GM18520 (cell line): ENCODE measurements around the gene RNF103.
A peak's percentile ranks its signal among the peaks of the same experiment; 100 is the strongest.
"Not testable (repeated sequence)": the region's sequence is repeated elsewhere in the genome, so short reads cannot be mapped to it uniquely, and the experiment has no call there.

Source experiments
- ATAC-seq: cut with Tn5 transposase; IDR thresholded peaks from one replicate; pipeline ENCODE4 v1.9.1; 2021; ENCODE audit not compliant: unreplicated experiment

RNF103 gene, protein sequence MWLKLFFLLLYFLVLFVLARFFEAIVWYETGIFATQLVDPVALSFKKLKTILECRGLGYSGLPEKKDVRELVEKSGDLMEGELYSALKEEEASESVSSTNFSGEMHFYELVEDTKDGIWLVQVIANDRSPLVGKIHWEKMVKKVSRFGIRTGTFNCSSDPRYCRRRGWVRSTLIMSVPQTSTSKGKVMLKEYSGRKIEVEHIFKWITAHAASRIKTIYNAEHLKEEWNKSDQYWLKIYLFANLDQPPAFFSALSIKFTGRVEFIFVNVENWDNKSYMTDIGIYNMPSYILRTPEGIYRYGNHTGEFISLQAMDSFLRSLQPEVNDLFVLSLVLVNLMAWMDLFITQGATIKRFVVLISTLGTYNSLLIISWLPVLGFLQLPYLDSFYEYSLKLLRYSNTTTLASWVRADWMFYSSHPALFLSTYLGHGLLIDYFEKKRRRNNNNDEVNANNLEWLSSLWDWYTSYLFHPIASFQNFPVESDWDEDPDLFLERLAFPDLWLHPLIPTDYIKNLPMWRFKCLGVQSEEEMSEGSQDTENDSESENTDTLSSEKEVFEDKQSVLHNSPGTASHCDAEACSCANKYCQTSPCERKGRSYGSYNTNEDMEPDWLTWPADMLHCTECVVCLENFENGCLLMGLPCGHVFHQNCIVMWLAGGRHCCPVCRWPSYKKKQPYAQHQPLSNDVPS

GRCh38 chr2:86623494-86624266, at the start of gene RNF103:
Gene RNF103 (minus strand): TSS chr2:86623865. CDS start chr2:86622886, 979 bp downstream.
- peak; percentile 65 for ATAC-seq

GRCh38 chr2:86673011-86673410, 49.3 kb upstream of the RNF103 start:
- no peak for ATAC-seq

- ATAC-seq: no peak
These were observed 48.4 kb upstream of the RNF103 start for GRCh38 chr2:86672027-86672545.

- ATAC-seq: no peak
These were observed 47.8 kb upstream of the RNF103 start for GRCh38 chr2:86671337-86671981.

DNA sequence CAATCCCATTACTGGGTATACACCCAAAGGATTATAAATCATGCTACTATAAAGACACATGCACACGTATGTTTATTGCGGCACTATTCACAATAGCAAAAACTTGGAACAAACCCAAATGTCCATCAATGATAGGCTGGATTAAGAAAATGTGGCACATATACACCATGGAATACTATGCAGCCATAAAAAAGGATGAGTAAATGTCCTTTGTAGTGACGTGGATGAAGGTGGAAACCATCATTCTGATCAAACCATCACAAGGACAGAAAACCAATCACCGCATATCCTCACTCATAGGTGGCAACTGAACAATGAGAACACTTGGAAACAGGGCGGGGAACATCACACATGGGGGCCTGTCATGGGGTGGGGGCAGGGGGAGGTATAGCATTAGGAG, 45.7 kb upstream of the RNF103 start:
- not testable (repeated sequence) for ATAC-seq

GRCh38 chr2:86661333-86661732, 37.7 kb upstream of the RNF103 start:
- ATAC-seq: no peak

GRCh38 chr2:86650188-86650587, 26.5 kb upstream of the RNF103 start:
- no peak for ATAC-seq

DNA sequence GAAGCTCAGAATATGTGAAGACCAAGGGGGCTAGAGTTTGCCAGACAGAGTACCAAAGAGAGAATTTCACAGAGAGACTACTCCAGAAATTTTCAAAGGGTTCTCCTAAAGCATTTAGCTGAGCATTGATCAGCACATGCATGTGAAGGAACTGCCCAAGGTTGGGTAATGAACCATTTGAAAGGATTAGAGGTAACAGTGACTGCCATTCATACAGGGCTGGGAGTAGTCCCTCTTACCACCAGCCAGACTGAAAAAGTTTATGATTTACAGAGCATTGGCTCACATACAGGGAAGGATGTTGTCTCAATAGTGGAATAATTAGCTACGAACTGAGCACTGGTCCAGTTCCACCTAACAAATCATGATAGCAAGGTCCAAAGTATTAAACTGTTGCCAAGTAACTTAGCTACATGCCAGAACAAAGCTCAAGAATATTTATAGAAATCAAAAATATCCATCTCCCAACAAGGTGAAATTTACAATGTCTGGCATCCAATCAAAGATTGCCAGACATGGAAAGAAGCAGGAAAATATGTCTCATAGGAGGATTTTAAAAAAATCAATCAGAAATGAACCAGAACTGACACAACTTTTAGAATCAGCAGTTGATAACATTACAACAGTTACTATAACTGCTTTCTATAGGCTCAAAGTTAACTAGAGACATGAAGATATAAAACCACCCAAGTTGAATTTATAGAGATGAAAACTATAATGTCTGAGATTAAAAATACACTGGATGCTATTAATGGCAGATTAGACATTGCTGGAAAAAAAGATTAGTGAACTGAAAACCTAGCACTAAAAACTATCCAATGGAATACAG, 25.7 kb upstream of the RNF103 start:
- ATAC-seq: no peak

DNA sequence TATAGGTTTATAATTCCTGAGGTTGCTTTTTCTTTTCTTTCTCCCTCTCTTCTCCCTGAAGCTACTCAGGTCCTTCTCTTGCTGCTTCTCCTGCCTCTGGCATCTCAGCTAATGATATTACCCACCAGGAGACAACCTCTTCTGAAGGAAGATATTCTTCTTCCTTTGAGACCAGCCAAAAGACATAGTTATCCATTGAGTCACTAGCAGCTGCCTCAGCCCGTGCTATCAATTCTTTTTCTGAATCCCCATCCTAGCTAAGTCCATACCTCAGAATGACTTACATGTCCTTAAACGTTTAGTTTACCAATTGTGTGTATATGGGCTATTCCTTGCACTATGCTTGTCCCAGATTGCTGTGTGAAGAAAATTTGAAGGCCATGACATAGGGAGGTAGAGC, 25.0 kb upstream of the RNF103 start:
- no peak for ATAC-seq

DNA sequence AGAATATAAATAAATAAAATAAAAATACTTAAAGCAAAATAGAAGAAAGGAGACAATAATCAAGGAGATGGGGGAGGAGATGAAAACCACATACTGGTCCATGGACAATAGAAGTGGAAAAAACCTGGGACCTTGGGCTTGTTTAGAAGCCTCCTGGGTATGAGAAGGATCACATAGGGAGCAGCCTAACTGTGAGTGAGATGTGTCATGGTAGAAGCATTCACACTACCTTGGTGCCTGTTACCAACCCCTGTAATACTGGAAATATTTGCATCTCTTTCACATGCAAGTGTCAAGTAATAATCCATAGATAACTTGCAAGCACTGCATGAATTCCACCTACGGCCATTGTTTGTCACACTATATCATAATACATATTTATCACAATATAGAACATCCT, 23.2 kb upstream of the RNF103 start:
- no peak for ATAC-seq

DNA sequence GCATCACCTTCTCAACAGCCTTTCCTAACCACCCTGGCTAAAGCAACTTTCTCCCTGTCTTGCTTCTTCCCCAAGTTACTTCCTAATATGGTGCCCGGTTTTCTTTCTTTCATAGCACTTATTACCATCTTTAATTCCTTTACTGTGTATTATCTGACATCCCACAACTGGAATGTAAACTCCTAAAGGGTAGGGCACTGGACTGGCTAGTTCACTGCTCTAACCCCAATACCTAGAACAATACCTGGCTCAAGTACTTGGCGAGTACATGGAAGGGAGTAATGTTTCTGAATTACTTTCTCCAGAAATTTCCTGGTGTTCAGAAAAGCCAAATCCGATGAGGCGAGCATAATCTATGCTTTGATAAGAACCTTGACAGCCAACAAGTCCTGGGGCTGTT, 22.7 kb upstream of the RNF103 start:
- ATAC-seq: no peak

- ATAC-seq: no peak
These were observed 22.1 kb upstream of the RNF103 start for GRCh38 chr2:86645752-86646151.

GRCh38 chr2:86638712-86639111, 15.0 kb upstream of the RNF103 start:
- ATAC-seq: no peak

- no peak for ATAC-seq
These were observed 13.2 kb upstream of the RNF103 start for GRCh38 chr2:86636842-86637241.

- no peak for ATAC-seq
These were observed 10.7 kb upstream of the RNF103 start for GRCh38 chr2:86634352-86634751.

DNA sequence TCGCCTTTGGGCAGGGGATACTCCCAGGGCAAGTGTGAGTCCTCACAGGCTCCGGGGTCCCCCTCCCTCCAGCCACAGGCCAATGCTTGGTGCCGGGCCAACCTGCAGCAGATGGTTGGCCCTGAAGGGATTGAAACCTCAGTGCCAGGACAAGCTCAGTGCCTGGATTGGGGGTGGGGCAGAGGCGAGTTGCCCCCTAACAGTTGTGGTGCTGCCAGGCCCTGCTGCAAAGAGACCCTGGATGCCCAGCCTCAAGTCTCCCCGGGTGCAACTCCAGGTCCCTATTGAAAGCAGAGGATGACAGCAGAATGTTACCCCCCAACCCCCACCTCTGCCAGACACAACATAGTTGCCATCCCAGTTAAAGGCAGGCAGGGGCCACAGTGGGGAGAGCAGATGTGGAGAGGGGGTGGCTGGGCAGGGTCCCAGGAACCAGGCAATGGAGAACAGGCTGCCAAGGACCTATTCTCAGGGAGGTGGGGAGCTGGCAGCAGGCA, 9.5 kb upstream of the RNF103 start:
- ATAC-seq: no peak

DNA sequence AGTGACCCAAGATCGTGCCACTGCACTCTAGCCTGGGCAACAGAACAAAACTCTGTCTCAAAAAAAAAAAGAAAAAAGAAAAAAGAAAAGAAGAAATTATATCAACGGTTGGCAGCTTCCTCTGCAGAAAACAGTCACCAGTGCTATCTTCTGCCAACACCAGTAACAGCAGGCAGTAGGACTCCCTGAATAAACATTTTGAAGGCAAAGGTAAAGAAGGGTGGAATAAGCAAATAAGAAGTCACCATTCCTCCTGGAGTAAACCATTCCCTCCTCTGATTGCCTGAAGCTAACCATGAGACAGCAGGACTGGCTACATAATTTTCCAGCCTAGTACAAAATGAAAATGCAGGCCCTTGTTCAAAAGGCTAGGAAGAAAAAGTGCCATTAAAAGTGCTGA, 9.0 kb upstream of the RNF103 start:
- no peak for ATAC-seq

DNA sequence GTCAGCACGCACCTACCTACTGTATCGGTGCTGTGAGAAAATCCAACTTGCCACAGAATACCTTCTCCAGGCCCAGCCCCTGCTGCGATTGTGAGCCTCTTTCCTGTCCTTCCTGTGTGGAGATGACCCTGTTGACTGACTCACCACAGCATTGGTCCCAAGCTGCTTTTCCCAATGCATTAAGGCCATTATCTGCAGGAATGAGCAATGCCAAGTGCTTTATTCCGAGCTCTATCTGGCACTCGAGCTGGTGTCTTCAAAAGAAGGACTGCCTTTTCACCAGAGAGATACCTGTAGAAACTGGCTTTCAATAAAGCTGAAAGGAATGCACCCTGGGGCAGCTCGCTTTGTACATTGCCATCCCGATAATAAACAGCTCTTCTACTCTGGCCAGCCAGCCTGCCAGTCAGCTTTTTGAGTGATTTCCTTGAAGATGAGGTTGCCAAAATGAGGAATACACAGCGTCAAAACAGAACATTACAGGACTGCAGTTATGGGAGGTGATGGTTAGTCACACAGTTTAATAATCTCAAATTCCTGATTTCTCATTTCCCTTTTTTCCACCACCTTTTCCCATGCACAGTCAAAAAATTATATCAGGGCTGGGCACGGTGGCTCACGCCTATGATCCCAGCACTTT, 8.3 kb upstream of the RNF103 start:
- no peak for ATAC-seq

DNA sequence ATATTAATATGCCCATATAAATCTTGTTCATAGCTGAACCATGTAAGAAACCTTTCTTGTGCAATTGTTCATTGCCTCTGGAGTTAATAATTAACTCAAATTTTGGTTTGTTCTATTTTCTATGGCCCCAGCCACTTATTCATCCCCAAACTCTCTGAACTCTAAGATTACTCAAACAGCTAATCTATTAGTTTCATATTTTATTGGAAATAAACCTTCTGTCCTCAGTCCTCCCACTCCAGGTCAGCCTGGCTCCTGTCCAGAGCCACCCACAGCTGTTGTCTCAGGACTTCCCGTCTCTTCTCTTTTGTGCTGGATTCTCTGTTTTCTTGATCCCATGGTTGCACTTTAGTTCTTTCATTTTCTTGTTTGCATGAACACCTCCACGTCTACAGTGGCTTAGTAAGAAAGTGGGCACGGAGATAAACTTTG, 4.4 kb upstream of the RNF103 start:
- ATAC-seq: no peak
